Keratinocyte (primary cell): ENCODE measurements around the gene PICALM. TPM values are rescaled to one million over a fixed set of nuclear protein-coding genes. Genes with fewer than 3 reads are reported as not detected.

Experiments
- DNase-seq: peaks from one replicate; pipeline ENCODE4 v3.0.0-alpha.2; 2011; ENCODE audit warnings: low read depth, missing footprints, low spot score
- FAIRE-seq: peaks from 2 replicates; lab custom pipeline; 2011; peaks lifted over from hg19 to GRCh38; lab: Jason Lieb, UNC
- H2AFZ ChIP-seq: 2 replicates; pipeline ENCODE4 v1.6.0; 2012; ENCODE audit warnings: low read length, control low read depth, inconsistent platforms; ENCODE audit not compliant: control insufficient read depth
- H3K27ac ChIP-seq: 2 replicates; pipeline ENCODE4 v1.5.1; 2011; ENCODE audit warnings: low read length; ENCODE audit not compliant: control insufficient read depth, insufficient read depth
- H3K27me3 ChIP-seq: 3 replicates; pipeline ENCODE4 v1.6.0; 2011; ENCODE audit warnings: low read length; ENCODE audit not compliant: control insufficient read depth, insufficient read depth; ENCODE audit errors: extremely low read depth
- H3K36me3 ChIP-seq, 2 experiments: 2 replicates in 1 of 2; 3 replicates in 1 of 2; pipeline ENCODE4 v1.5.1; 2011; ENCODE audit warnings: low read length in 2 of 2, mild to moderate bottlenecking in 1 of 2; ENCODE audit not compliant: control insufficient read depth in 2 of 2, insufficient read depth in 2 of 2; ENCODE audit errors: extremely low read depth in 1 of 2
- H3K4me1 ChIP-seq: 3 replicates; pipeline ENCODE4 v1.5.1; 2011; ENCODE audit warnings: low read length; ENCODE audit not compliant: control insufficient read depth, insufficient read depth; ENCODE audit errors: extremely low read depth
- H3K4me2 ChIP-seq: 3 replicates; pipeline ENCODE4 v1.6.0; 2011; ENCODE audit warnings: low read depth, low read length; ENCODE audit not compliant: control insufficient read depth, insufficient read depth; ENCODE audit errors: extremely low read depth
- H3K4me3 ChIP-seq, 3 experiments: fragments of 200-600 bp in 1 of 3; sonication (generic) in 1 of 3; 2 replicates in 2 of 3; 3 replicates in 1 of 3; pipeline ENCODE4 v1.5.1; 2011 to 2016; ENCODE audit warnings: low read length in 3 of 3, mild to moderate bottlenecking in 3 of 3, control low read depth in 2 of 3, inconsistent platforms in 1 of 3, low read depth in 1 of 3, mixed read lengths in 1 of 3, mixed run types in 1 of 3, moderate library complexity in 1 of 3; ENCODE audit not compliant: control insufficient read depth in 2 of 3, insufficient read depth in 2 of 3; ENCODE audit errors: extremely low read depth in 1 of 3
- H3K79me2 ChIP-seq: 2 replicates; pipeline ENCODE4 v1.6.0; 2012; ENCODE audit warnings: low read length; ENCODE audit not compliant: control insufficient read depth, insufficient read depth
- H3K9ac ChIP-seq: 3 replicates; pipeline ENCODE4 v1.6.0; 2011; ENCODE audit warnings: low read length; ENCODE audit not compliant: control insufficient read depth, insufficient read depth; ENCODE audit errors: extremely low read depth
- H3K9me1 ChIP-seq: 3 replicates; pipeline ENCODE4 v1.6.0; 2011; ENCODE audit warnings: low read length; ENCODE audit not compliant: control insufficient read depth, insufficient read depth; ENCODE audit errors: extremely low read depth
- H3K9me3 ChIP-seq: 2 replicates; pipeline ENCODE4 v1.5.1; 2012; ENCODE audit warnings: low read depth, low read length; ENCODE audit not compliant: control insufficient read depth
- H4K20me1 ChIP-seq: 3 replicates; pipeline ENCODE4 v1.6.0; 2011; ENCODE audit warnings: low read length; ENCODE audit not compliant: control insufficient read depth, insufficient read depth; ENCODE audit errors: extremely low read depth
- CTCF ChIP-seq, 3 experiments: IDR thresholded peaks in 1 of 3; conservative IDR thresholded peaks in 1 of 3; optimal IDR thresholded peaks in 1 of 3; 2 replicates in 2 of 3; 3 replicates in 1 of 3; pipeline versions ENCODE3 to v1.5.1; 2011; ENCODE audit warnings: low read length in 3 of 3, mild to moderate bottlenecking in 3 of 3, moderate library complexity in 2 of 3, control low read depth in 1 of 3, inconsistent platforms in 1 of 3; ENCODE audit not compliant: insufficient read depth in 2 of 3; ENCODE audit errors: extremely low read depth in 1 of 3
- EZH2 ChIP-seq: IDR thresholded peaks from one replicate; pipeline ENCODE4 v1.6.1; 2012; ENCODE audit warnings: inconsistent platforms, mild to moderate bottlenecking, low read length, moderate library complexity
- dilution Hi-C: fragments of 300-500 bp; cut with MboI; formaldehyde crosslinking; loops from one replicate; pipeline ENCODE4 v1.7.0; 2020; ENCODE audit warnings: low sequenced_read_pairs; ENCODE audit not compliant: extremely low pct_ligation_motif_present
- polyA plus RNA-seq, 5 experiments: library from polyadenylated mRNA; depleted of rRNA in 3 of 5; stranded (reverse) in 3 of 5; stranded (forward) in 1 of 5; unstranded in 1 of 5; fragments of >200 nt; gene quantifications; 1 replicate in 1 of 5; 2 replicates in 3 of 5; 3 replicates in 1 of 5; pipeline versions ENCODE4 v1.2.1 to v1.2.3, GENCODE V29; 2011 to 2012; ENCODE audit warnings: missing spikeins in 2 of 5, low read depth in 1 of 5, low replicate concordance in 1 of 5

Gene PICALM
- polyA plus RNA-seq, 1 donor (not counting 4 experiments of a cell fraction or from before 2014, with no cell fraction given) = 293 TPM

- Histone ChIP-seq H3K79me2 (no peaks in the 10 kb centered on the region), H3K27ac (no peak overlapping the region), H3K4me1 (no peaks in the 10 kb centered on the region), H3K36me3 (no peaks in the 10 kb centered on the region), H3K9ac (no peak overlapping the region), H3K4me2 (no peak overlapping the region), H3K27me3 (peaks cover 4% of the 10 kb centered on the region), H3K9me1 (no peaks in the 10 kb centered on the region), H4K20me1 (no peaks in the 10 kb centered on the region), H2AFZ (no peak overlapping the region), H3K9me3 (peaks cover 4% of the 10 kb centered on the region), H3K4me3 (no peak overlapping the region)
- no peak for TF ChIP-seq EZH2
- TF ChIP-seq CTCF (optimal IDR thresholded peaks at IDR 0.05 in 1 of 3, IDR thresholded peaks at IDR 0.05 in 1 of 3, conservative IDR thresholded peaks at IDR 0.05 in 1 of 3; ENCODE audit: extremely low read depth in 1 of 3, insufficient read depth in 2 of 3, low read length in 3 of 3) = no peak
- dilution Hi-C loops = no loop called here
- FAIRE-seq (no peak), DNase-seq (no peak)
Observed at GRCh38 chr11:85918910-85919794, 149.7 kb downstream of the PICALM start.

GRCh38 chr11:85914425-85914824 lies 154.5 kb downstream of the PICALM start:
- dilution Hi-C loops = no loop called here
- Histone ChIP-seq H3K36me3 (no peaks in the 10 kb centered on the region), H3K4me1 (no peaks in the 10 kb centered on the region), H3K27ac (no peak overlapping the region), H2AFZ (no peak overlapping the region), H3K9me1 (no peaks in the 10 kb centered on the region), H3K79me2 (no peaks in the 10 kb centered on the region), H4K20me1 (no peaks in the 10 kb centered on the region), H3K9me3 (peaks cover 4% of the 10 kb centered on the region), H3K9ac (no peak overlapping the region), H3K4me3 (no peak overlapping the region), H3K27me3 (peaks cover 4% of the 10 kb centered on the region), H3K4me2 (no peak overlapping the region)
- TF ChIP-seq CTCF (optimal IDR thresholded peaks at IDR 0.05 in 1 of 3, IDR thresholded peaks at IDR 0.05 in 1 of 3, conservative IDR thresholded peaks at IDR 0.05 in 1 of 3; ENCODE audit: extremely low read depth in 1 of 3, insufficient read depth in 2 of 3, low read length in 3 of 3) = no peak
- TF ChIP-seq EZH2 = no peak
- FAIRE-seq = no peak
- no peak for DNase-seq
